A673 (cell line): ENCODE results near the gene SMIM7. TPM values are rescaled to one million over a fixed set of nuclear protein-coding genes. Genes with fewer than 3 reads are reported as not detected.

Source experiments
- BruUV-seq: library from RNA; stranded (reverse); fragments of 400-500 nt; replicated peaks from 2 replicates; lab custom pipeline; 2021; lab: Mats Ljungman, UMichigan
- CTCF ChIA-PET: fragments of 300-600 bp; sonication (Branson Sonifier 250); formaldehyde crosslinking; loops from one replicate; lab custom pipeline; 2022; ENCODE audit warnings: antibody characterized with exemption; lab: Charles Lee
- POLR2A ChIA-PET: fragments of 300-600 bp; sonication (Branson Sonifier 250); formaldehyde crosslinking; loops from one replicate; lab custom pipeline; 2022; ENCODE audit warnings: antibody characterized with exemption; ENCODE audit not compliant: low non-redundant PET; lab: Charles Lee
- DNase-seq: peaks from one replicate; pipeline ENCODE4 v3.0.0-alpha.2; 2015; ENCODE audit warnings: low spot score
- H3K27ac ChIP-seq: fragments of 200-600 bp; sonication (generic); 2 replicates; pipeline ENCODE4 v1.5.1; 2016; ENCODE audit warnings: mixed run types, low read depth, mild to moderate bottlenecking, mixed read lengths, antibody characterized with exemption, low read length; ENCODE audit not compliant: poor library complexity, severe bottlenecking
- H3K27me3 ChIP-seq: fragments of 200-600 bp; sonication (generic); replicated peaks from 2 replicates; pipeline ENCODE4 v1.6.1; 2017; ENCODE audit warnings: mixed run types, low read depth, mild to moderate bottlenecking, mixed read lengths, antibody characterized with exemption, low read length; ENCODE audit not compliant: insufficient read depth, poor library complexity
- H3K36me3 ChIP-seq: fragments of 200-600 bp; sonication (generic); 2 replicates; pipeline ENCODE4 v1.6.1; 2016; ENCODE audit warnings: mixed run types, mild to moderate bottlenecking, mixed read lengths, antibody characterized with exemption, low read length; ENCODE audit not compliant: insufficient read depth, poor library complexity, severe bottlenecking
- H3K4me1 ChIP-seq: fragments of 200-600 bp; sonication (generic); 2 replicates; pipeline ENCODE4 v1.6.1; 2017; ENCODE audit warnings: mixed run types, mild to moderate bottlenecking, mixed read lengths, antibody characterized with exemption, low read length; ENCODE audit not compliant: insufficient read depth, poor library complexity, severe bottlenecking
- H3K4me3 ChIP-seq: fragments of 200-600 bp; sonication (generic); 2 replicates; pipeline ENCODE4 v1.5.1; 2016; ENCODE audit warnings: low read depth, mixed run types, mild to moderate bottlenecking, mixed read lengths, low read length; ENCODE audit not compliant: poor library complexity, severe bottlenecking
- H3K9me3 ChIP-seq: fragments of 200-600 bp; sonication (generic); 2 replicates; pipeline ENCODE4 v1.6.1; 2016; ENCODE audit warnings: mixed run types, low read depth, mild to moderate bottlenecking, mixed read lengths, antibody characterized with exemption, low read length; ENCODE audit not compliant: poor library complexity, severe bottlenecking
- EZH2 ChIP-seq: fragments of 200-600 bp; sonication (generic); IDR thresholded peaks from 2 replicates; pipeline ENCODE4 v1.6.1; 2017; ENCODE audit warnings: borderline replicate concordance, low read depth, mild to moderate bottlenecking, mixed read lengths, antibody characterized with exemption, low read length; ENCODE audit not compliant: poor library complexity, severe bottlenecking
- intact Hi-C: fragments of 100-400 bp; cut with micrococcal nuclease; formaldehyde crosslinking; loops from one replicate; pipeline ENCODE4 v1.10.0; 2022; ENCODE audit not compliant: unreplicated experiment
- total RNA-seq: library from RNA; stranded (reverse); gene quantifications from 2 replicates; pipeline ENCODE4 v1.2.3, GENCODE V29; 2021
- TF ChIP-seq, protein P1 (sequence below): fragments of 300-800, 200-600 bp; sonication (generic); conservative IDR thresholded peaks from 2 replicates; pipeline ENCODE4 v1.5.1; 2017; ENCODE audit warnings: low read depth, mild to moderate bottlenecking, antibody characterized with exemption, low read length, moderate library complexity, mixed read lengths

SMIM7 gene
- total RNA-seq, 1 experiment from 2014 or later: 82.7 TPM

GRCh38 chr19:16638666-16639065 lies 21.3 kb downstream of the SMIM7 start:
- H3K4me1 ChIP-seq: peaks cover 6% of the 10 kb centered on the region
- ChIA-PET POLR2A (no interaction called here), CTCF (no interaction called here)
- H3K4me3 ChIP-seq: no peak overlapping the region
- no peaks in the 10 kb centered on the region for H3K9me3 ChIP-seq
- intact Hi-C loops: no loop called here
- H3K36me3 ChIP-seq: peaks cover 50% of the 10 kb centered on the region
- no peak for TF ChIP-seq EZH2
- TF ChIP-seq, protein P1, sequence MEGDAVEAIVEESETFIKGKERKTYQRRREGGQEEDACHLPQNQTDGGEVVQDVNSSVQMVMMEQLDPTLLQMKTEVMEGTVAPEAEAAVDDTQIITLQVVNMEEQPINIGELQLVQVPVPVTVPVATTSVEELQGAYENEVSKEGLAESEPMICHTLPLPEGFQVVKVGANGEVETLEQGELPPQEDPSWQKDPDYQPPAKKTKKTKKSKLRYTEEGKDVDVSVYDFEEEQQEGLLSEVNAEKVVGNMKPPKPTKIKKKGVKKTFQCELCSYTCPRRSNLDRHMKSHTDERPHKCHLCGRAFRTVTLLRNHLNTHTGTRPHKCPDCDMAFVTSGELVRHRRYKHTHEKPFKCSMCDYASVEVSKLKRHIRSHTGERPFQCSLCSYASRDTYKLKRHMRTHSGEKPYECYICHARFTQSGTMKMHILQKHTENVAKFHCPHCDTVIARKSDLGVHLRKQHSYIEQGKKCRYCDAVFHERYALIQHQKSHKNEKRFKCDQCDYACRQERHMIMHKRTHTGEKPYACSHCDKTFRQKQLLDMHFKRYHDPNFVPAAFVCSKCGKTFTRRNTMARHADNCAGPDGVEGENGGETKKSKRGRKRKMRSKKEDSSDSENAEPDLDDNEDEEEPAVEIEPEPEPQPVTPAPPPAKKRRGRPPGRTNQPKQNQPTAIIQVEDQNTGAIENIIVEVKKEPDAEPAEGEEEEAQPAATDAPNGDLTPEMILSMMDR: no peak
- DNase-seq: no peak
- no peak overlapping the region for H3K27ac ChIP-seq
- BruUV-seq: no TSS peak
- H3K27me3 ChIP-seq: no peaks in the 10 kb centered on the region

DNA sequence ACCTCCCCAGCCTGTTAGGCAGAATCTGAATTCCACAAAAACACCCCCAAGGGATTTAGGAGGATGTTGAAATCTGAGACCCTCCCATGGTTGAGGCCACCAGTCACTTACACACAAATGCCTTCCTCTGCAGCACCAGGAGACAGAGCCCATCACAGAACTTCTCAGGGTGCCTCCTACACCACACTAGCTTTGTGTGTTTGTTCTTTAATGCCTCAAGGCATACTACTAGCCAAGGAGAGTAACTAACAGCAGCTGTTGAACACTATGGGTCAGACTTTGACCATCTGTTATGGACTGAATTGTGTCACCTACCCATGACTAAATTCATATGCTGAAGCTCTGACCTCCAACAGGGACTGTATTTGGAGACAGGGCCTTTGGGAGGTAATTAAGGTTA lies 22.4 kb downstream of the SMIM7 start:
- ChIA-PET POLR2A (no interaction called here), CTCF (no interaction called here)
- H3K9me3 ChIP-seq: no peaks in the 10 kb centered on the region
- TF ChIP-seq, protein P1: no peak
- no peak for TF ChIP-seq EZH2
- intact Hi-C loops: no loop called here
- H3K4me1 ChIP-seq: peaks cover 6% of the 10 kb centered on the region
- H3K27ac ChIP-seq: peak overlapping the region; percentile 53
- no peak for DNase-seq
- peaks cover 49% of the 10 kb centered on the region for H3K36me3 ChIP-seq
- no TSS peak for BruUV-seq
- no peak overlapping the region for H3K4me3 ChIP-seq
- H3K27me3 ChIP-seq: no peaks in the 10 kb centered on the region

DNA sequence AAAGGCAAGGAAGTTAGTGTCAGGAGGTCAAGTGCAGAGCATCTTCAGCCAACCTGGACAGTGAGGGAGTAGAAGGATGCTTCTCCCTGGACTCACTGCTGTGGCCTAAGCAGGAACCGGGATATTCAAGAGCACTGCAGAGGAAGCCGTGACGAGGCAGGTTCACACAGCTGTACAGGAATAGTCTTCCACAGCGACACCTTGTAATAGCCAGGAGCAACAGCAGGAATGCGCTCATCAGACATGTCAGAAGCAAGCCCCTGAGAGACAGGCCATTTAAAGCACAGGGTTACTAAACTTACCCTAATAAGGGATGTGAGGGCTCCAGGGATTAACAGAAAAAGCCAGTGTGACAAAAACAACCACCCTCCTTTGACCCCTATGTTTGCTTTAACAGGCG lies 28.5 kb downstream of the SMIM7 start:
- Histone ChIP-seq H3K27ac (no peak overlapping the region), H3K36me3 (peaks cover 29% of the 10 kb centered on the region), H3K9me3 (no peaks in the 10 kb centered on the region), H3K27me3 (no peaks in the 10 kb centered on the region), H3K4me1 (peaks cover 7% of the 10 kb centered on the region), H3K4me3 (no peak overlapping the region)
- intact Hi-C loops: no loop called here
- DNase-seq: no peak
- ChIA-PET CTCF (no interaction called here), POLR2A (no interaction called here)
- BruUV-seq: no TSS peak
- no peak for TF ChIP-seq EZH2
- TF ChIP-seq, protein P1: no peak
